Liver (tissue), 9 donors: ENCODE measurements around the gene VIL1. TPM values are rescaled to one million over a fixed set of nuclear protein-coding genes. Genes with fewer than 3 reads are reported as not detected.

Source experiments
- DNase-seq: peaks from one replicate; pipeline ENCODE4 v3.0.0-alpha.2; 2017; ENCODE audit warnings: low spot score
- H3K27ac ChIP-seq, 2 donors: one replicate each; pipeline ENCODE4 v1.7.0; 2013; ENCODE audit warnings: inconsistent platforms in 2 of 2, low read length in 2 of 2, control low read depth in 1 of 2, low read depth in 1 of 2, mild to moderate bottlenecking in 1 of 2
- H3K27me3 ChIP-seq, 4 donors: one replicate each; pipeline versions ENCODE4 v1.6.1 to v1.7.0; 2013; ENCODE audit warnings: low read length in 3 of 4, inconsistent platforms in 1 of 4, mild to moderate bottlenecking in 1 of 4, moderate library complexity in 1 of 4; ENCODE audit not compliant: control insufficient read depth in 4 of 4, insufficient read depth in 4 of 4
- H3K36me3 ChIP-seq, 4 donors: one replicate each; pipeline versions ENCODE4 v1.6.1 to v1.7.0; 2013; ENCODE audit warnings: low read length in 3 of 4, mild to moderate bottlenecking in 3 of 4, low read depth in 1 of 4, moderate library complexity in 1 of 4; ENCODE audit not compliant: control insufficient read depth in 4 of 4, insufficient read depth in 3 of 4
- H3K4me1 ChIP-seq, 4 donors: one replicate each; pipeline versions ENCODE4 v1.6.1 to v1.7.0; 2013; ENCODE audit warnings: low read length in 3 of 4, mild to moderate bottlenecking in 3 of 4, moderate library complexity in 1 of 4; ENCODE audit not compliant: control insufficient read depth in 4 of 4, insufficient read depth in 4 of 4
- H3K4me3 ChIP-seq, 3 donors: one replicate each; pipeline versions ENCODE4 v1.6.1 to v1.7.0; 2013; ENCODE audit warnings: low read length in 3 of 3, control low read depth in 1 of 3, low read depth in 1 of 3, mild to moderate bottlenecking in 1 of 3
- H3K9ac ChIP-seq, 2 donors: one replicate each; pipeline ENCODE4 v1.7.0; 2013; ENCODE audit warnings: low read length in 2 of 2, mild to moderate bottlenecking in 2 of 2, moderate library complexity in 2 of 2, control low read depth in 1 of 2, low read depth in 1 of 2
- H3K9me3 ChIP-seq, 4 donors: one replicate each; pipeline versions ENCODE4 v1.6.1 to v1.7.0; 2013; ENCODE audit warnings: low read length in 3 of 4; ENCODE audit not compliant: control insufficient read depth in 4 of 4
- CTCF ChIP-seq: fragments of 150-350 bp; IDR thresholded peaks from 2 replicates; pipeline ENCODE4 v1.5.1; 2017; ENCODE audit warnings: improper control_type of control experiment, low read depth, low read length; ENCODE audit not compliant: missing input control
- EGR1 ChIP-seq, 2 donors: IDR thresholded peaks; 2 replicates each; pipeline ENCODE4 v1.6.1; 2016 to 2018; ENCODE audit warnings: antibody characterized with exemption in 2 of 2, low read depth in 2 of 2
- FOXA1 ChIP-seq: IDR thresholded peaks from 2 replicates; pipeline ENCODE4 v1.6.1; 2016; ENCODE audit warnings: antibody characterized with exemption
- FOXA2 ChIP-seq: IDR thresholded peaks from 2 replicates; pipeline ENCODE4 v1.6.1; 2016; ENCODE audit warnings: antibody characterized with exemption
- GABPA ChIP-seq, 2 donors: IDR thresholded peaks in 1 of 2; conservative IDR thresholded peaks in 1 of 2; 2 replicates each; pipeline ENCODE4 v1.6.1; 2016; ENCODE audit warnings: antibody characterized with exemption in 2 of 2, mild to moderate bottlenecking in 1 of 2, moderate library complexity in 1 of 2
- HNF4A ChIP-seq, 2 donors: conservative IDR thresholded peaks; 2 replicates each; pipeline ENCODE4 v1.6.1; 2016; ENCODE audit warnings: antibody characterized with exemption in 2 of 2, mild to moderate bottlenecking in 2 of 2
- HNF4G ChIP-seq: IDR thresholded peaks from 2 replicates; pipeline ENCODE4 v1.6.1; 2016; ENCODE audit warnings: antibody characterized with exemption
- JUND ChIP-seq, 2 donors: IDR thresholded peaks; 2 replicates each; pipeline ENCODE4 v1.6.1; 2016; ENCODE audit warnings: antibody characterized with exemption in 2 of 2
- NR2F2 ChIP-seq: IDR thresholded peaks from 2 replicates; pipeline ENCODE4 v1.6.1; 2016; ENCODE audit warnings: antibody characterized with exemption
- RAD21 ChIP-seq, 2 donors: IDR thresholded peaks; 2 replicates each; pipeline ENCODE4 v1.6.1; 2016; ENCODE audit warnings: antibody characterized with exemption in 2 of 2, mild to moderate bottlenecking in 2 of 2
- RXRA ChIP-seq, 2 donors: IDR thresholded peaks; 2 replicates each; pipeline ENCODE4 v1.6.1; 2017 to 2018; ENCODE audit warnings: antibody characterized with exemption in 2 of 2, mild to moderate bottlenecking in 1 of 2
- SP1 ChIP-seq: IDR thresholded peaks from 2 replicates; pipeline ENCODE4 v1.6.1; 2018; ENCODE audit warnings: antibody characterized with exemption, mild to moderate bottlenecking
- TAF1 ChIP-seq: conservative IDR thresholded peaks from 2 replicates; pipeline ENCODE4 v1.6.1; 2016; ENCODE audit warnings: antibody characterized with exemption, mild to moderate bottlenecking
- YY1 ChIP-seq: IDR thresholded peaks from 2 replicates; pipeline ENCODE4 v1.6.1; 2016; ENCODE audit warnings: antibody characterized with exemption, mild to moderate bottlenecking
- whole genome bisulfite sequencing: extraction: QIAGEN DNeasy Blood & Tissue Kit; methylation state at CpG from one replicate; pipeline ENCODE4 v1.1.7; 2013; 5-methylcytosine and 5-hydroxymethylcytosine counted together
- polyA plus RNA-seq, 2 donors: library from polyadenylated mRNA; stranded (reverse) in 1 of 2; unstranded in 1 of 2; fragments of 200-250 nt in 1 of 2; fragments of >200 nt in 1 of 2; fragmentation: Nextera tagmentation in 1 of 2; extraction: Ambion mirVana in 1 of 2; gene quantifications; one replicate each; pipeline versions ENCODE4 v1.2.1 to v1.2.3, GENCODE V29; 2013 to 2015
- total RNA-seq, 2 donors: library from RNA; depleted of rRNA; stranded (reverse); fragments of >200 nt; gene quantifications; one replicate each; pipeline ENCODE4 v1.2.3, GENCODE V29; 2014
- TF ChIP-seq, protein P1 (sequence below): IDR thresholded peaks from 2 replicates; pipeline ENCODE4 v1.6.1; 2016; ENCODE audit warnings: antibody characterized with exemption
- TF ChIP-seq, protein P2 (sequence below): IDR thresholded peaks from 2 replicates; pipeline ENCODE4 v1.6.1; 2016; ENCODE audit warnings: antibody characterized with exemption
- TF ChIP-seq, protein P3 (sequence below): IDR thresholded peaks from 2 replicates; pipeline ENCODE4 v1.6.1; 2016; ENCODE audit warnings: antibody characterized with exemption
- TF ChIP-seq, protein P4 (sequence below): IDR thresholded peaks from 2 replicates; pipeline ENCODE4 v1.6.1; 2016; ENCODE audit warnings: antibody characterized with exemption, mild to moderate bottlenecking
- donor health status: healthy.
- donor health status: healthy.
- donor health status: healthy.
- donor health status: healthy.
- donor health status: healthy.

VIL1 gene
- total and polyA plus RNA-seq, 4 donors = 16.4 to 72.0 (median 31.6) TPM

DNA sequence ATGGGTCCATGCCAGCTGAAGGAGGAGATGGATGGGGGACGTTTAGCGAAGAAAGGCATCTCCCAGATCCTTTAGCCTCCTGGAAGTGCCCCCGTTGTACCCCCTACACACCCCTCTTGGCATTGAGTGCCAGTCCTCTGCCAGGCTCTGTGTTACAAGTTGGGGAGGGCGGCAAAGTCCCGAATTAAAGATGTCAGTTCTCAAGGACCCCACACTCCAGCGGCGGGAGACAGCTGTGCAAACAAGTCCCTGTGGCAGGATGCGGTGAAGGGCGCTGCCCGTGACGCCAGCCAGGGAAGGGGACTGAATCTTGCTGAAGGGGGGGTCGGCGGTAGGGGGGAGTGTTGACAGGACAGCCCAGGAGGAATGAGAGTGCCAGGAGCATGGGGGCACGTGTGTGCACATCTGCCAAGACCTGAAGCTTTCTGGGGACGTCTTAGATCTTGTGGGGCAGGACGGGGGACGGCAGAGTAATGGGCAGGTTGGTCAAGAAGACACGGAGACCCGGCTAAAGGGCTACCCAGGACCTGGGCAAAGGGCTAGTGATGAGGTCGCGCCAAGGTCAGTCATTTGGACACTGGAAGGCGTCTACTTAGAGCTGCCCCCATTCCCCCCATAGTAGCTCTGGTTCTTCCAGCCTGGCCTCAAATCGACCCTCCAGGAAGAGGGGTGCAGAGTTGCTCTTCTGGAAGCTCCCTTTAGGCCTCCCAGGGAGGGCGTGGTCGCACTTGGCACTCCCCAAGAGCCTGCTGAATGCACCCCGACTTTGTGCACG, 22.0 kb upstream of the VIL1 start:
- H3K27me3 ChIP-seq = no peaks in the 10 kb centered on the region
- peaks cover 9 to 35% (median 31%) of the 10 kb centered on the region in 4 donors for H3K4me1 ChIP-seq
- WGBS = under 1% methylated on average over 27 of the region's 27 CpGs
- H3K9ac ChIP-seq = peak overlapping the region; percentile 72 to 96
- H3K9me3 ChIP-seq = no peaks in the 10 kb centered on the region
- H3K4me3 ChIP-seq = peak overlapping the region; percentile 73 to 91 (median 75)
- H3K27ac ChIP-seq = peak overlapping the region; percentile 99
- no peak for TF ChIP-seq RXRA (IDR thresholded peaks at IDR 0.05)
- TF ChIP-seq HNF4A (conservative IDR thresholded peaks at IDR 0.05) = peak in 1 of 2 donors; percentile 11
- no peaks in the 10 kb centered on the region for H3K36me3 ChIP-seq
- DNase-seq = peak; percentile 75

DNA sequence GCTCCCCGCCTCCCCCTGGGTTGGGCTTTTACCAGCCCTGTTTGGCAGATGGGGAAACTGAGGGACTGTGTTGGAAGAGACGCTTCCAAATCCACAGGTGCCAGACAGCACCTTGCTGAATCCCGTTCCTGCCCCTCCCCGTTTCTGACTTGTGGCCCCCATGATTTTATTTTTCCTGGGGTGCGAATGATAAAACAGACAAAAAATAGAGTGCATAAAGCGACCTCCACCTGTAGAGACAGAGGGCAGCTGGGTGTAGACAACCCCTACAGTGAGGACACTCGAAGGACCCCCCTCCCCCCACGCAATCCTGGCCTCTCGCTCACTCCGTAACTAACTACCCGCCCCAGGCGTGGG, 21.5 kb upstream of the VIL1 start:
- 3% methylated on average over 12 of the region's 12 CpGs for WGBS
- peaks cover 12 to 41% (median 37%) of the 10 kb centered on the region in 4 donors for H3K4me1 ChIP-seq
- DNase-seq = no peak
- H3K9me3 ChIP-seq = no peaks in the 10 kb centered on the region
- peak overlapping the region; percentile 64 to 91 (median 75) for H3K4me3 ChIP-seq
- H3K9ac ChIP-seq = peak overlapping the region; percentile 66 to 96
- no peaks in the 10 kb centered on the region for H3K27me3 ChIP-seq
- H3K36me3 ChIP-seq = peaks cover 0 to 4% (median 3%) of the 10 kb centered on the region in 4 donors
- TF ChIP-seq RXRA (IDR thresholded peaks at IDR 0.05) (no peak), YY1 (no peak), TAF1 (no peak)
- TF ChIP-seq, protein P1, sequence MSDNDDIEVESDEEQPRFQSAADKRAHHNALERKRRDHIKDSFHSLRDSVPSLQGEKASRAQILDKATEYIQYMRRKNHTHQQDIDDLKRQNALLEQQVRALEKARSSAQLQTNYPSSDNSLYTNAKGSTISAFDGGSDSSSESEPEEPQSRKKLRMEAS = no peak
- H3K27ac ChIP-seq = peak overlapping the region; percentile 99

GRCh38 chr2:218397820-218398436, 21.0 kb upstream of the VIL1 start:
- Histone ChIP-seq H3K27me3 (no peaks in the 10 kb centered on the region), H3K9me3 (no peaks in the 10 kb centered on the region), H3K27ac (peak overlapping the region; percentile 99), H3K4me1 (peaks cover 12 to 46% (median 41%) of the 10 kb centered on the region in 4 donors), H3K36me3 (peaks cover 0 to 5% (median 3%) of the 10 kb centered on the region in 4 donors), H3K9ac (peak overlapping the region; percentile 66 to 96), H3K4me3 (peak overlapping the region; percentile 74 to 91 (median 75))
- TF ChIP-seq JUND (IDR thresholded peaks at IDR 0.05) = no peak
- no peak for TF ChIP-seq FOXA2
- peak in 1 of 2 donors; percentile 17 for TF ChIP-seq EGR1 (IDR thresholded peaks at IDR 0.05; ENCODE audit: low read depth in 2 of 2)
- TF ChIP-seq HNF4G = no peak
- TF ChIP-seq NR2F2 = peak; percentile 93
- TF ChIP-seq, protein P2, sequence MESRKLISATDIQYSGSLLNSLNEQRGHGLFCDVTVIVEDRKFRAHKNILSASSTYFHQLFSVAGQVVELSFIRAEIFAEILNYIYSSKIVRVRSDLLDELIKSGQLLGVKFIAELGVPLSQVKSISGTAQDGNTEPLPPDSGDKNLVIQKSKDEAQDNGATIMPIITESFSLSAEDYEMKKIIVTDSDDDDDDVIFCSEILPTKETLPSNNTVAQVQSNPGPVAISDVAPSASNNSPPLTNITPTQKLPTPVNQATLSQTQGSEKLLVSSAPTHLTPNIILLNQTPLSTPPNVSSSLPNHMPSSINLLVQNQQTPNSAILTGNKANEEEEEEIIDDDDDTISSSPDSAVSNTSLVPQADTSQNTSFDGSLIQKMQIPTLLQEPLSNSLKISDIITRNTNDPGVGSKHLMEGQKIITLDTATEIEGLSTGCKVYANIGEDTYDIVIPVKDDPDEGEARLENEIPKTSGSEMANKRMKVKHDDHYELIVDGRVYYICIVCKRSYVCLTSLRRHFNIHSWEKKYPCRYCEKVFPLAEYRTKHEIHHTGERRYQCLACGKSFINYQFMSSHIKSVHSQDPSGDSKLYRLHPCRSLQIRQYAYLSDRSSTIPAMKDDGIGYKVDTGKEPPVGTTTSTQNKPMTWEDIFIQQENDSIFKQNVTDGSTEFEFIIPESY = no peak
- no peak for TF ChIP-seq FOXA1
- TF ChIP-seq, protein P3, sequence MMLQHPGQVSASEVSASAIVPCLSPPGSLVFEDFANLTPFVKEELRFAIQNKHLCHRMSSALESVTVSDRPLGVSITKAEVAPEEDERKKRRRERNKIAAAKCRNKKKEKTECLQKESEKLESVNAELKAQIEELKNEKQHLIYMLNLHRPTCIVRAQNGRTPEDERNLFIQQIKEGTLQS = no peak
- no peak for TF ChIP-seq CTCF
- TF ChIP-seq HNF4A (conservative IDR thresholded peaks at IDR 0.05) = no peak
- TF ChIP-seq RXRA (IDR thresholded peaks at IDR 0.05) = peak; percentile 28 to 45
- TF ChIP-seq RAD21 (IDR thresholded peaks at IDR 0.05) = no peak
- TF ChIP-seq, protein P4, sequence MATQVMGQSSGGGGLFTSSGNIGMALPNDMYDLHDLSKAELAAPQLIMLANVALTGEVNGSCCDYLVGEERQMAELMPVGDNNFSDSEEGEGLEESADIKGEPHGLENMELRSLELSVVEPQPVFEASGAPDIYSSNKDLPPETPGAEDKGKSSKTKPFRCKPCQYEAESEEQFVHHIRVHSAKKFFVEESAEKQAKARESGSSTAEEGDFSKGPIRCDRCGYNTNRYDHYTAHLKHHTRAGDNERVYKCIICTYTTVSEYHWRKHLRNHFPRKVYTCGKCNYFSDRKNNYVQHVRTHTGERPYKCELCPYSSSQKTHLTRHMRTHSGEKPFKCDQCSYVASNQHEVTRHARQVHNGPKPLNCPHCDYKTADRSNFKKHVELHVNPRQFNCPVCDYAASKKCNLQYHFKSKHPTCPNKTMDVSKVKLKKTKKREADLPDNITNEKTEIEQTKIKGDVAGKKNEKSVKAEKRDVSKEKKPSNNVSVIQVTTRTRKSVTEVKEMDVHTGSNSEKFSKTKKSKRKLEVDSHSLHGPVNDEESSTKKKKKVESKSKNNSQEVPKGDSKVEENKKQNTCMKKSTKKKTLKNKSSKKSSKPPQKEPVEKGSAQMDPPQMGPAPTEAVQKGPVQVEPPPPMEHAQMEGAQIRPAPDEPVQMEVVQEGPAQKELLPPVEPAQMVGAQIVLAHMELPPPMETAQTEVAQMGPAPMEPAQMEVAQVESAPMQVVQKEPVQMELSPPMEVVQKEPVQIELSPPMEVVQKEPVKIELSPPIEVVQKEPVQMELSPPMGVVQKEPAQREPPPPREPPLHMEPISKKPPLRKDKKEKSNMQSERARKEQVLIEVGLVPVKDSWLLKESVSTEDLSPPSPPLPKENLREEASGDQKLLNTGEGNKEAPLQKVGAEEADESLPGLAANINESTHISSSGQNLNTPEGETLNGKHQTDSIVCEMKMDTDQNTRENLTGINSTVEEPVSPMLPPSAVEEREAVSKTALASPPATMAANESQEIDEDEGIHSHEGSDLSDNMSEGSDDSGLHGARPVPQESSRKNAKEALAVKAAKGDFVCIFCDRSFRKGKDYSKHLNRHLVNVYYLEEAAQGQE = no peak
- peak in 1 of 2 donors; percentile 32 for TF ChIP-seq GABPA (IDR thresholded peaks at IDR 0.05 in 1 of 2, conservative IDR thresholded peaks at IDR 0.05 in 1 of 2)
- TF ChIP-seq, protein P1 = peak; percentile 64
- TF ChIP-seq SP1 = peak; percentile 28
- no peak for TF ChIP-seq TAF1
- TF ChIP-seq YY1 = peak; percentile 58
- peak; percentile 82 for DNase-seq
- under 1% methylated on average over 35 of the region's 35 CpGs for WGBS
